Cortex of kidney (tissue), 1 donor: ENCODE measurements around the gene CIAPIN1.

ENCODE experiments used
- DNase-seq: peaks from one replicate; lab custom pipeline; 2025; lab: John Stamatoyannopoulos, UW

CIAPIN1 gene

GRCh38 chr16:57382535-57383275, 64.5 kb downstream of the CIAPIN1 start:
- no peak for DNase-seq

DNA sequence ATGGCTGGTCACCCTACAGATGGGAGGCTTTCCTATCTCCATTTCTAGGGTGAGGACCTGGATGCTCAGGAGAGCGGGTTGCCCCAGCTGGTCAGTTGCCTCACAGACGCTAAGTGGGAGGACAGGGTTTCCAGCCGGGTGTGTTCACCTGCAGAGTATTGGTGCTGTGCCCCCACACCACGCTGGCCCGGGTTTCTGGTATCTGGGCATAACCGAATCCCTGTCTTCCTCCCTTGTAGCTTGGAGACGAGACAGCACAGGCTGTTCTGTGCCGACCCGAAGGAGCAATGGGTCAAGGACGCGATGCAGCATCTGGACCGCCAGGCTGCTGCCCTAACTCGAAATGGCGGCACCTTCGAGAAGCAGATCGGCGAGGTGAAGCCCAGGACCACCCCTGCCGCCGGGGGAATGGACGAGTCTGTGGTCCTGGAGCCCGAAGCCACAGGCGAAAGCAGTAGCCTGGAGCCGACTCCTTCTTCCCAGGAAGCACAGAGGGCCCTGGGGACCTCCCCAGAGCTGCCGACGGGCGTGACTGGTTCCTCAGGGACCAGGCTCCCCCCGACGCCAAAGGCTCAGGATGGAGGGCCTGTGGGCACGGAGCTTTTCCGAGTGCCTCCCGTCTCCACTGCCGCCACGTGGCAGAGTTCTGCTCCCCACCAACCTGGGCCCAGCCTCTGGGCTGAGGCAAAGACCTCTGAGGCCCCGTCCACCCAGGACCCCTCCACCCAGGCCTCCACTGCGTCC, 65.2 kb downstream of the CIAPIN1 start:
- no peak for DNase-seq

GRCh38 chr16:57380671-57381462, 66.3 kb downstream of the CIAPIN1 start:
- no peak for DNase-seq

DNA sequence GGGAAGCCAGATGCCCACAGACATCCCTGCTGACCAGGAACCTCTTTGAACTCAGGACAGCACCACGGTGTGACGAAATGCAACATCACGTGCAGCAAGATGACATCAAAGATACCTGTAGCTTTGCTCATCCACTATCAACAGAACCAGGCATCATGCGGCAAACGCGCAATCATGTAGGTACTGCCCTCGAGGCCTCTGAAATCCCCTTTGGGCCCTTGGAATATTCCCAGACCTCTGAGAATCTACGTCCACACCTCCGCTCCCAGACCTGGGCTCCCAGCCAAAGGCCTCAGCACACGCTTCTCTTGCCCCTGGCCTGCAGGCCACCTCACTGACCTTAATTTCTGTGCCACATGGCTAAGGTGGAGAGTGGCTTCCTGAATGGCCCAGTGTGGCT, 67.6 kb downstream of the CIAPIN1 start:
- no peak for DNase-seq
